DMS 273 treated with DMSO at 0.1 percent for 48 hours (cell line): ENCODE results near the gene BAAT.

Experiments used
- DNase-seq: peaks from one replicate; lab custom pipeline; 2025; lab: John Stamatoyannopoulos, UW

BAAT gene

DNA sequence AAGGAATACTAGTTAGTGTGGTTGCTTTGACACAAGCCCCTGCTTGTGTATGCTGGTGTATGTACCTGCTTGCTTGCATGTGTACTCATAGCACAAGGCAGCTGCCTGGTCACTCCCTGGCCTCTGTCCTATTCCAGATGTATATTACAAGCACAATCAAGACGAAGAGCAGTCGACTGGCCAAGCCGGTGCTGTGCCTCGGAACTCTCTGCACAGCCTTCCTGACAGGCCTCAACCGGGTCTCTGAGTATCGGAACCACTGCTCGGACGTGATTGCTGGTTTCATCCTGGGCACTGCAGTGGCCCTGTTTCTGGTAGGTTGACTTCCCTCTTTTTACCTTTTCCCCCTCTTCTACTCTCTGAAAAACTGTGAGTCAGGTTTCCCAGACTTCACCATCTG lies 72.1 kb downstream of the BAAT start:
- DNase-seq: no peak

DNA sequence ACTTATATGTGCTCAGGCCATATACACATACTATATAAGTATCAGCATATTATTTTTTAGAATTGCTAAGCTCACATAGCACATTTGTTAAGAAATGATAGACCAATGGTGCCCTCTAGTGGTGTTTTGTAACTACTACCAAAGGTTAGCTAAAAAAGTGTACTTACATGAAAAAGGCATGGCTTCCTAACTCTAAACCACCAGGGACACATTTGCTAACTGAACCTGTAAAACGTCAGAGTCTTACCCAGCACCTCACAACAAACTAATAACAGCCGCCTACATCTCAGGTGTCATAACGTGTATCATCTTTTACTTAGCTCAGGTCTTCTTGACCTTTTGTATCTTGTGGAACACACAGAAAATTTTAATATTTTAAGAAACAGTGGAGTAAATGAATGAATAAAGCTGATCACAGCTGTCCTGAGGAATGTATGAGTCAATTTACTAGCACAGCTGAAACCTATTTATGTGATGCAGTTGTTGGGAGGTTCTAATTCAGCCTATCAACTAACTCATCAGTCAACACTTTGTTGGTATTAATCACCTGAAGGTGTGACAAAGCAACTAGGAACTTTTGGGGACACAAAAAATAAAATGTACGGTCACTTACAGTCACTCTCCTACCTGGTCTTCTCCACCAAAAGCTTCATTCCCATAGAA lies 72.9 kb downstream of the BAAT start:
- DNase-seq: peak; percentile 66

DNA sequence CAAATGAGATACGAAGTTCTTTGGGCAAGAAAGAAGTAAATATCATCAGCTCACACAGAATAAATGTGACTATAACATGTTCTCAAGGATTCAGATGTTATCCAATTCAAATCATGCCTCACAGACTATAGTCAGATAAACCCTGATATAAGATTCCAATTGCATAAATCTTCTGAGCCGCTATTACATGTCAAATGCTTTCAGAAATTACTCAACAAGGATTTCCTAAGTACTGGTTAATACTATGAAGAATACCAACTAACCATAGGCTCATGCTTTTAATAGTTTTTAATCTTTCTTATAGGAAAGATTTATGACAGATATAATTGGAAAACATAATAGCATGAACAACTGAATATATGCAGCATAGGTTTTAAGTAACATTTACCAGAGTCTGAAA lies 73.6 kb downstream of the BAAT start:
- DNase-seq: no peak
